ENCODE measurements around the gene CDCA8.

DNA sequence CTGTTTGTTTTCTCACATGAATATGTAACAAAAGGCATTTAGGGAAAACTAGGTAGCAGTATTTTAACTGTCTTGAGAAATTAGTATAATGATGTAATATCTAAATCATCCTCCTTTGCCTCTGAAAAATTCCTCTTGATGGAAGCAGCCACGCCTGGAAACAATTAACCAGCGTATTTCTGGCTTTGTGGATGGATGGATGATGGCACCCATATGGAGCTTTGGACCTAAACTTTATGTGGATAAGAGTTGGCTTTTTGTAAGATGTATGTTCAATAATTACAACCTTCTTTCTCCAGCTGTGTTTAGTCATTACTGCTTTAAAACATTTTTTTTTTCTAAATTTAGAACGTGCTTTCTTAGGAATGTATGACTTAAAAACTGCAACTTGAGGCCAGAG lies 12.7 kb downstream of the CDCA8 start:
- TF ChIP-seq CTCF (IDR thresholded peaks at IDR 0.05) (no peak), POLR2A (IDR thresholded peaks at IDR 0.05) (no peak)
